Measurements from ENCODE around the gene LCN12. TPM values are rescaled to one million over a fixed set of nuclear protein-coding genes. Genes with fewer than 3 reads are reported as not detected.
A peak's percentile ranks its signal among the peaks of the same experiment; 100 is the strongest.

Gene LCN12
- total and polyA plus RNA-seq, 5 experiments from 2014 or later = 2.6 to 2.7 TPM; not detected in 3

DNA sequence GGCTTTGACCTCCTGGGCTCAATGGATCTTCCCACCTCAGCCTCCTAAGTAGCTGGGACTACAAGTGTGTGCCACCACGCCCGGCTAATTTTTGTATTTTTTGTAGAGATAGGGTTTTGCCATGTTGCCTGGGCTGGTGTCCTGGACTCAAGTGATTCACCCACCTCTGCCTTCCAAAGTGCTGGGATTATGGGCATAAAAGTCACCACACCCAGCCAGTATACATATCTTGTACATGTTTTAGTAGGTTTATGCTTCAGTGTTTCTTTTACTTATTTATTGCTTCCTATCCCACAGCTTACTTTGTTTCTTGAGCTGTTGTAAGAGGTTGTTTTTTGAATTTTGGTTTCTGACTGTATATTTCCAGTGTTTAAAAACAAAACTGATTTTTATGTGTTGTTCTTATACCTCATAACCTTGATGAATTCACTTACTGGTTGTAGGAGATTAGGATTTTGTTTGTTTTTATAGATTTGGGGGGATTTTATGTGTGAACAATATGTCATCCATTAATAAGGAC is 20.4 kb upstream of the LCN12 start:
- DNase-seq (no peak), ATAC-seq (no peak)
- peaks cover 0 to 7% (median 0%) of the 10 kb centered on the region in 3 donors for H3K36me3 Mint-ChIP-seq
- no peak overlapping the region for H3K4me3 Mint-ChIP-seq
- POLR2A ChIA-PET = interaction anchor here (0.7 kb wide), 2 partner anchors 70 to 569 kb away, joined by 4 to 6 read pairs; no protein-coding TSS in a partner anchor
- no peaks in the 10 kb centered on the region for H3K27me3 Mint-ChIP-seq
- peaks cover 3 to 8% (median 6%) of the 10 kb centered on the region in 4 donors for H3K4me1 Mint-ChIP-seq
- H3K9me3 Mint-ChIP-seq = no peaks in the 10 kb centered on the region
- peak overlapping the region in 1 of 10 donors; percentile 78 for H3K27ac Mint-ChIP-seq

DNA sequence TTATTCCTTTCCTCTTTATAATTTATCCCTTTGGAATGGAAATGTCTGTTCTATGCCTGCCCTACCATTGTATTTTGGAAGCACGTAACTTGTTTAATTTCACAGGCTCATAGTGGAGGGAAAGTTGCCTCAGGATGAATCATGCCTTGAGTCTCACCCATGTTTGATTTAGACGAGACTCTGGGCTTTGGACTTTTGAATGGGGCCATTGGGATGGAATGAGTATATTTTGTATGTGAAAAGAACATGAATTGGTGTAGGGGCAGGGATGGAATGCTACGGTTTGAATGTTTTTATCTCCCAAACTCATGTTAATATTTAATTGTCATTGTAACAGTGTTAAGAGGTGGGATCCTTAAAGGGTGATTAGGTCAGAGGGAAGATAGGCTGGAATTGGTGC is 17.8 kb upstream of the LCN12 start:
- no peaks in the 10 kb centered on the region for H3K27me3 Mint-ChIP-seq
- POLR2A ChIA-PET = interaction anchor here (0.7 kb wide), 1 partner anchor 162 kb away, joined by 3 read pairs; no protein-coding TSS in a partner anchor
- H3K9me3 Mint-ChIP-seq = no peaks in the 10 kb centered on the region
- H3K36me3 Mint-ChIP-seq = peaks cover 0 to 5% (median 2%) of the 10 kb centered on the region in 3 donors
- peak overlapping the region in 1 of 10 donors; percentile 39 for H3K27ac Mint-ChIP-seq
- DNase-seq (no peak), ATAC-seq (no peak)
- no peak overlapping the region for H3K4me3 Mint-ChIP-seq
- peaks cover 0 to 8% (median 4%) of the 10 kb centered on the region in 4 donors for H3K4me1 Mint-ChIP-seq

- ATAC-seq = no peak
- peaks cover 0 to 8% (median 4%) of the 10 kb centered on the region in 4 donors for H3K4me1 Mint-ChIP-seq
These were observed 16.4 kb upstream of the LCN12 start for GRCh38 chr9:136935651-136936050.

DNA sequence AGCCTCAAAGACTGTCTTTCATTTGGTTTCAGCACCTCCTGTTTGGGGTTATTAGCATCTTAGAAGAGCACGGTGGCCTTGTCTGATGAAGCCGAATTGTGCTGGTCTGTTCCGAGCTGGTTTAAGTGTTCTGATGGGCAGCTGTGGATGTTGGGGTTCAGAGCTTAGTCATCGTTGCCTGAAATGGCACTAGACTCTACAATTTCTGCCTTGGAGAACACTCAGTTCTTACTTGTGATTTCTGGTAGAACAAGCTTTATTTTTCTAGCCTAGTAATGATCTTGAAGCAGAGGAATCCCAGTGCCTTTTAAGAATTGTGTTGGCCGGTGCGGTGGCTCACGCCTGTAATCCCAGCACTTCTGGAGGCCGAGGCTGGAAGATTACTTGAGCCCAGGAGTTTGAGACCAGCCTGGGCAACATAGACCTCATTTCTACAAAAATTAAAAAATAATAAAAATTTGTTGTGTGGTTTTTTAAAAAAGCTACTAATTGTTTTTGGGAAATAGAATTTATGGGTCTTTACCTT is 15.4 kb upstream of the LCN12 start:
- H3K27ac Mint-ChIP-seq = peak overlapping the region in 1 of 10 donors; percentile 19

More at GRCh38 chr9:136935651-136936050, 16.4 kb upstream of the LCN12 start:
- Mint-ChIP-seq H3K4me3 (no peak overlapping the region), H3K27ac (no peak overlapping the region), H3K27me3 (no peaks in the 10 kb centered on the region), H3K9me3 (no peaks in the 10 kb centered on the region), H3K36me3 (peaks cover 0 to 11% (median 2%) of the 10 kb centered on the region in 3 donors)
- no peak for DNase-seq
- POLR2A ChIA-PET = interaction anchor here (0.7 kb wide), 1 partner anchor 410 kb away, joined by 3 read pairs; no protein-coding TSS in a partner anchor

DNA sequence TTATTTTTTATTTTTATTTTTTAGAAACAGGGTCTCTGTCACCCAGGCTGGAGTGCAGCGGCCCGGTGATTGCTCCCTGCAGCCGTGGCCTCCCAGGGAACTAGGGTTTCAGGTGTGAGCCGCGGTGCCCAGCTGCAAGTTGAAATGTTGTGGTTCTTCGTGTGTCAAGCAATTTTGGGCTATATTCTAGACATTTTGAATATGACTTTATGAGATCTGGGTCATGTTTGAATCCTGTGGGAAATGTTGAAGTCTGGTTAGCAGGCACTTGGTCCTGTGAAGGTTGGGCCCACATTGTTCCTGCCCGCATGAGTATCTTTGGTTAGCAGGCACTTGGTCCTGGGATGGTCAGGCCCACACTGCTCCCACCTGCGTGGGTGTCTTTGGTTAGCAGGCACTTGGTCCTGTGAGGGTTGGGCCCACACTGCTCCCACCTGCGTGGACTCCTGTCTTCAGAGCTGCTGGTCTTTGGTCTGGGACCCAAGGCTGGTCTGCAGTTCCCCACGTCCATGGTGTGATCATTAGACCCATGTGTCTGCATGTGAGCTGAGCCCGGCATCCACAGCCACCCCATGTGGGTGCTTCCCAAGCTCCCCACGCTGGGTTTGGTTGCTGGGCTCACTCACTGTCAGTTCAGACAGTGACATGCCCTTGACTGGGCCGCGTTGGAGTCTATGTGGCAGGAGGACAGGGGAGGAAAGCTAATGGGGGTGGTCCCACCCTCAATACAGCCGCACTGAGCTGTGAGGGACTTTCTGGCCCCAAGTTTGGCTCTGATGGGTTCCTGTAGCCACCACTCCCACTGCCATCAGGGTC is 14.7 kb upstream of the LCN12 start:
- peaks cover 0 to 23% (median 2%) of the 10 kb centered on the region in 3 donors for H3K36me3 Mint-ChIP-seq
- ATAC-seq (no peak), DNase-seq (peak in 1 of 10 donors; percentile 50)
- no peaks in the 10 kb centered on the region for H3K9me3 Mint-ChIP-seq
- H3K27me3 Mint-ChIP-seq = no peaks in the 10 kb centered on the region
- H3K4me3 Mint-ChIP-seq = no peak overlapping the region
- POLR2A ChIA-PET = interaction anchor here (0.6 to 0.7 kb wide), 2 partner anchors 21 to 91 kb away, joined by 3 read pairs; no protein-coding TSS in a partner anchor
- H3K4me1 Mint-ChIP-seq = peaks cover 0 to 9% (median 6%) of the 10 kb centered on the region in 4 donors
- peak overlapping the region in 1 of 10 donors; percentile 19 for H3K27ac Mint-ChIP-seq

More for the DNA sequence above, 15.4 kb upstream of the LCN12 start:
- POLR2A ChIA-PET = no interaction called here
- peaks cover 0 to 17% (median 2%) of the 10 kb centered on the region in 3 donors for H3K36me3 Mint-ChIP-seq
- ATAC-seq (no peak), DNase-seq (no peak)
- H3K27me3 Mint-ChIP-seq = no peaks in the 10 kb centered on the region
- peaks cover 0 to 8% (median 5%) of the 10 kb centered on the region in 4 donors for H3K4me1 Mint-ChIP-seq
- no peaks in the 10 kb centered on the region for H3K9me3 Mint-ChIP-seq
- H3K4me3 Mint-ChIP-seq = no peak overlapping the region

DNA sequence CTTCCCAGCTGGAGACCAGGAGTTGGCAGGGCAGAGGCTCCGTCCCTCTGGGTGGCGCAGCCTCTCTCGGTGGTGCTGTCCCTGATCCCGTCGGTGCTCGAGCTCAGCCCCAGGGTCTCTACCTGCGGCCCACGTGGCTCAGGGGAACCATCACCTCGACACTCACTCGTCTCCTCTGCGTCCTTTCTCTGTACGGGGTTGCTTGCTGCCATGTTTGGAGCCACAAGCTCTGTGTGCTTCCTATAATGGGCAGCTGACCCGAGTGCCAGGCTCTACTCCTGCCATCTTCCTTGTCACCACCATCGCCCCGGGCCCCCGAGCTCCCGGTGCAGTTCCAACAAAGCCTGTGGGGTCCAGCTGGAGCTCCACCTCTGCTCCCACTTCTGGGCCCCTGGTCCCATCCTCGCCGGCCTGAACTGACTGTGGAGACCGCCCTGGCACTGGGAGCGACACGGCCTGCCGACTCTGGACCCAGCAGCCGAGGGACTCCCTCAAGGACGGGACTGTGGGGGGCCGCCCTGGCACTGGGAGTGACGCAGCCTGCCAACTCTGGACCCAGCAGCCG is 12.6 kb upstream of the LCN12 start:
- peak in 1 of 10 donors; percentile 59 for DNase-seq
- Mint-ChIP-seq H3K27ac (peak overlapping the region in 1 of 10 donors; percentile 34), H3K4me1 (peaks cover 0 to 16% (median 4%) of the 10 kb centered on the region in 4 donors), H3K4me3 (no peak overlapping the region), H3K9me3 (no peaks in the 10 kb centered on the region), H3K36me3 (peaks cover 0 to 23% (median 2%) of the 10 kb centered on the region in 3 donors), H3K27me3 (no peaks in the 10 kb centered on the region)
- POLR2A ChIA-PET = interaction anchor here (0.6 kb wide), 1 partner anchor 15 kb away, joined by 3 read pairs; no protein-coding TSS in a partner anchor
- ATAC-seq = no peak

DNA sequence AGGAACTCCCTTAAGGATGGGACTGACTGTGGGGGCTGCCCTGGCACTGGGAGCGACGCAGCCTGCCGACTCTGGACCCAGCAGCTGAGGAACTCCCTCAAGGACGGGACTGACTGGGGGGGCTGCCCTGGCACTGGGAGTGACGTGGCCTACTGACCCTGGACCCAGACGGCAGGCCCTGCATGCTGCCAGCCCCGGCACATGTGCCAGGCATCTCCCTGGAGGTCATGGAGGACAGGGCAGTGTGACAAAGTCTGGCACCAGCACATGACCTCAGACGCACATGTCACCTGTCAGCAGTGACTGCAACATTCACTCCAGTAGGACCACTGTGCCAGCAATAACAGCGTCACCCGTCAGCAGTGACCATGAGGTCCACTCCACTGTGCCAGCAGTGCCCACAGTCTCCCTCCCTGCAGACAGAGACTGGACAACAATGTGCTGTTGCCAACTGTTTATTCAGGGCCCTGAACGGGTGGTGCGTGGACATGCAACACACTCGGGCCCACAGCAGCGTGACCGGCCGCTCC is 12.0 kb upstream of the LCN12 start:
- Mint-ChIP-seq H3K4me3 (no peak overlapping the region), H3K27me3 (no peaks in the 10 kb centered on the region), H3K9me3 (no peaks in the 10 kb centered on the region), H3K4me1 (peaks cover 3 to 21% (median 9%) of the 10 kb centered on the region in 4 donors), H3K27ac (no peak overlapping the region), H3K36me3 (peaks cover 0 to 23% (median 2%) of the 10 kb centered on the region in 3 donors)
- DNase-seq (peak in 1 of 10 donors; percentile 43), ATAC-seq (no peak)
- POLR2A ChIA-PET = no interaction called here

DNA sequence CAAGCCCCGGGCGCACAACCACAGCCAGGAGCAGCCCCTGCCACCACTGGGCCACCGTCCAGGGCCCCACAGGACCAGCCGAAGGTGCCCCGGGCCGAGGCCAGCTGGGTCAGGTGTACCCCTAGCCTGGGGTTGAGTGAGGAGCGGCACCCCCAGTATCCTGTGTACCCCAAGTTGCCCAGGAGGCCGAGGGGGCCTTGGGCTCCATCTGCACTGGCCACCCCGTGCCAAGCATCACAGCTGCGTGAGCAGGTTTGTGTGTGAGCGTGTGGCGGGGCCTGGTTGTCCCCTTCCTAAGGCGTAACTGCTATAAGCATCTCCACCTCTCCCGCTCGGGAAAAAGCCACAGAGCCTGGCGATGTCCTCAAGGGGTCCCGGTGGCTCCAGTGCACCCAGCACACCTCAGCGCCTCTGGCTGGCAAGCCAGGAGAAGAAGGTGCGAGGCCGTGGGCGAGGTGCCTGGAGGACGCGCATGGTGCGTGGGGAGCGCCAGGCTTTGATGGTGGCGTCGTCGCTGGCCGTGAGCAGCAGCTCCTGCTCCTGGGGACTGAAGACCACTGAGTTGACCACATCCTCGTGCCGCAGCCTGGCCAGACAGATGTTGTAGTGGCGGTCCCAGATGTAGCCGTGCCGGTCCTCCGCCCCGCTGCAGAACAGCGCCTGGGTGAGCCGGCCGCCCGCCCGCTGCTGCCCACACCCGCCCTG is 11.4 kb upstream of the LCN12 start:
- Mint-ChIP-seq H3K4me1 (peaks cover 3 to 21% (median 9%) of the 10 kb centered on the region in 4 donors), H3K9me3 (no peaks in the 10 kb centered on the region), H3K36me3 (peaks cover 0 to 23% (median 2%) of the 10 kb centered on the region in 3 donors), H3K27me3 (no peaks in the 10 kb centered on the region), H3K4me3 (no peak overlapping the region), H3K27ac (no peak overlapping the region)
- POLR2A ChIA-PET = no interaction called here
- DNase-seq (peak in 1 of 10 donors; percentile 59), ATAC-seq (no peak)

GRCh38 chr9:136941231-136942111 is 10.6 kb upstream of the LCN12 start:
- Mint-ChIP-seq H3K4me3 (peak overlapping the region in 3 of 10 donors; percentile 24 to 29 (median 29)), H3K27ac (peak overlapping the region in 1 of 10 donors; percentile 34), H3K27me3 (no peaks in the 10 kb centered on the region), H3K9me3 (no peaks in the 10 kb centered on the region), H3K36me3 (peaks cover 0 to 23% (median 2%) of the 10 kb centered on the region in 3 donors), H3K4me1 (peaks cover 3 to 20% (median 9%) of the 10 kb centered on the region in 4 donors)
- ATAC-seq (no peak), DNase-seq (peak in 1 of 10 donors; percentile 63)
- POLR2A ChIA-PET = no interaction called here

DNA sequence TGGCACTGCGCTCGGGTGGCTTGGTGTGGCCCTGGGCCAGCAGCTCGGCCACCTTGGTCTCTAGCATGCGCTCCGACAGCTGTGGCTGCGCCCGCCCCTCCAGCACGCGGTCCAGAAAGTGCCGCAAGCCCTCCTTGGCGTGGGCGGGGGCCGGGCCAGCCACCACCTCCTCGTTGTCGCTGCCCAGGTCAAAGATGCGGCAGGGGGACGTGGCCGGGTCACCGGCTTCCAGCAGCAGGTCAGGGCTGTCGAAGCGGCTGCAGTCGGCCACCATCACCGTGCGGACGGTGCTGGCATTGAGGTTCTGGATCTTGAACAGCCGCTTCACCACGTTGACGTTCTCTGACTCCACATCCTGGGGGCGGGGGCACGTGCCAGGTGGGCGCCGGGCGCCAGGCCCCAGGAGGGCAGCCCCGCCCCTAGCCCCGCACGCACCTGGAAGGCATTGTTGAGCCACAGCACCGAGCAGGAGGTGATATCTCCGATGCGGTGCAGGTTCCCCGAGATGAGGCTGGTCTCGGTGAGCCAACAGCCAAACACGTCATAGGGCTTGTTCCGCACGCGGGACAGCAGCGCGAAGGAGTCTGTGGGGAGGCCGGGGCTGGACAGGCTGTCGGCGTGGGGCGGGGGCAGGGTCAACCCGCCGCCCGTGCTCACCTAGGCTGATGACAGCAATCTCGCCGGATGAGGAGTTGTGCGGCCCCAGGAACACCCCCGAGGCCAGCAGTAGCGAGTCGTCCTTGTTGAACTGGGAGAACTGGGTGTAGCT is 9.8 kb upstream of the LCN12 start:
- ATAC-seq = no peak

More for the DNA sequence above, 9.8 kb upstream of the LCN12 start:
- Mint-ChIP-seq H3K36me3 (peaks cover 0 to 23% (median 2%) of the 10 kb centered on the region in 3 donors), H3K27me3 (no peaks in the 10 kb centered on the region), H3K4me1 (peaks cover 5 to 20% (median 9%) of the 10 kb centered on the region in 4 donors), H3K9me3 (no peaks in the 10 kb centered on the region), H3K4me3 (peak overlapping the region in 8 of 10 donors; percentile 39 to 74 (median 58)), H3K27ac (no peak overlapping the region)
- DNase-seq = peak in 1 of 10 donors; percentile 60
- POLR2A ChIA-PET = interaction anchor here (2.1 to 9.5 kb wide), 2 partner anchors 52 to 141 kb away, joined by 7 to 113 read pairs; partner anchors contain the start of genes CLIC3 and PAXX
